Measurements from ENCODE around the gene CAMK4. TPM values are rescaled to one million over a fixed set of nuclear protein-coding genes. Genes with fewer than 3 reads are reported as not detected.

Gene CAMK4
- total RNA-seq, 1 donor from 2014 or later, result 11.2 TPM

DNA sequence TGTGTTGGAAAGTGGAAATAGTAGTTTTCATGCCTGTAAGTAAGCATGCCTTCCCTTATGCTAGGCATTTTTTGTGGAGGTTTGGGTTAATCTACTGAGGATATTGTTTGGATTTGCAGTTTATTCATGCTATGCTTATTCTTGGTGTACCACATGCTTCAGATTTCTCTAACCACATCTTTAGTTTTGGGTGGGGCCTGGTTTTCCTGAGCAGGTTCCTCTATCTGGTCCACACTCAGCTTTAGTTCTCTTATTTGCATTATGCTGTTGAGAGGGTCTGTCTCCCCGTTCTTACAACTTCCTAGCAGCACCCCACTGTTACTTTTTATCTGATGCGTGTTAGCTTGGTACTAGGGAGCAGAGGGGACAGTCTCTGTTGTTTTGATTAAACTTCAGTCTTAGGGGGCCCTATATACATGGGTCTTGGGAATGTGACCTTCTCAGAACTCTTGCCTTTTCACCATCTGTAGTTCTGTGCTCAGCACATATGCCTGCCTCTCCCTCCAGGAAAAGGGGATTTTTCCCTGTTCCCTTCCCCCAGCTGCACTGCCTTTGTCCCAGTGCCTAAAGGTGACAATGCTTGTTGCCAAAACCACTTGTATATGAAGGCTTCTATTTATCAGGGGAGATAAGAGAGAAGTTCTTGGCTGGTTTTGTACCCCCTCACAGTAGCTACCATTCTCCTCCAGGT lies 10.0 kb upstream of the CAMK4 start:
- no peak for TF ChIP-seq CTCF (conservative IDR thresholded peaks at IDR 0.05)
- Mint-ChIP-seq H3K4me1 (ENCODE audit: unreplicated experiment) (no peaks in the 10 kb centered on the region), H3K27ac (no peak overlapping the region), H3K36me3 (peaks cover 3% of the 10 kb centered on the region), H3K27me3 (peaks cover 23% of the 10 kb centered on the region), H3K9me3 (peaks cover 4% of the 10 kb centered on the region), H3K4me3 (no peak overlapping the region)
- no peak for DNase-seq (ENCODE audit: extremely low spot score, unreplicated experiment)

GRCh38 chr5:111215971-111216370 lies 8.2 kb upstream of the CAMK4 start:
- H3K27ac Mint-ChIP-seq, result no peak overlapping the region
- H3K36me3 Mint-ChIP-seq, result peaks cover 3% of the 10 kb centered on the region
- peaks cover 16% of the 10 kb centered on the region for H3K27me3 Mint-ChIP-seq
- H3K4me1 Mint-ChIP-seq (ENCODE audit: unreplicated experiment), result no peaks in the 10 kb centered on the region
- peaks cover 4% of the 10 kb centered on the region for H3K9me3 Mint-ChIP-seq
- no peak for DNase-seq (ENCODE audit: extremely low spot score, unreplicated experiment)
- no peak for TF ChIP-seq CTCF (conservative IDR thresholded peaks at IDR 0.05)
- H3K4me3 Mint-ChIP-seq, result no peak overlapping the region

GRCh38 chr5:111221139-111221538 lies 3.0 kb upstream of the CAMK4 start:
- Mint-ChIP-seq H3K4me1 (ENCODE audit: unreplicated experiment) (peaks cover 8% of the 10 kb centered on the region), H3K27me3 (peaks cover 41% of the 10 kb centered on the region), H3K9me3 (peaks cover 4% of the 10 kb centered on the region), H3K27ac (no peak overlapping the region), H3K4me3 (no peak overlapping the region), H3K36me3 (peaks cover 3% of the 10 kb centered on the region)
- no peak for TF ChIP-seq CTCF (conservative IDR thresholded peaks at IDR 0.05)
- no peak for DNase-seq (ENCODE audit: extremely low spot score, unreplicated experiment)

DNA sequence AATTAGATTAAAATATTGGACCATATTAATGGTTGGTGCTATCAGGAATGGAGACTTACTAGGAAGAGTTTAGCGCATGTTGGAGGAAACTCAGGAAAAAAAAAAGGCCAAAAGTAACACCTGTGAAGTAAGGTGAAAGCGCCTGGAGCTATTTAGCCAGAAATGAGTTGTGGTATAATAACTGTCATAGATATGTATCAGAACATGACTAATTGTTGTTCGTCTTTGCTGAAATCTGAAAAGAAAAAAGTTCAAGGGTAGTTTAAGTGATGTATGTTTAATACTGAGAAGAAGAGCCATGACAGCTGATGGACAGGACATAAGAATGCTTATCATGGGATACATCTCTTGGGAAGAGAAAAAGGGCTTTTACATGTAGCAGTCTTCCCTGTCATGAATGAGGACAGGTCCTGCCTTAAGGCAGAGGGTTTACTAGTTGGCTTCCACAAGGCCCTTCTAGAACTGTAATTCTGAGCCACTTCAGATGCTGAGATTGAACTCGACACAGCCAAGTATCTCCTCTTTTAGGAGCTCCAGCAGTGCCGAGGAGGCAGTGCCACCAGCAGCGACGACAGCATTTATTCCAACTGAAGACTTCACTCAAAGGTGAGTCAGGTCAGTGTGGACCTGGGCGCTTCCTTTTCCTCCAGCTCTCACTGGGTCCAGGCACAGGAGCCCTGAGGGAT lies 940 bp upstream of the CAMK4 start:
- H3K9me3 Mint-ChIP-seq, result peaks cover 2% of the 10 kb centered on the region
- peaks cover 8% of the 10 kb centered on the region for H3K4me1 Mint-ChIP-seq (ENCODE audit: unreplicated experiment)

More for the DNA sequence above, 940 bp upstream of the CAMK4 start:
- peak overlapping the region; percentile 76 for H3K4me3 Mint-ChIP-seq
- peaks cover 54% of the 10 kb centered on the region for H3K27me3 Mint-ChIP-seq
- no peak for TF ChIP-seq CTCF (conservative IDR thresholded peaks at IDR 0.05)
- peaks cover 5% of the 10 kb centered on the region for H3K36me3 Mint-ChIP-seq
- DNase-seq (ENCODE audit: extremely low spot score, unreplicated experiment), result no peak
- H3K27ac Mint-ChIP-seq, result no peak overlapping the region

All from type B pancreatic cell (in vitro differentiated cells).